CD4-positive, alpha-beta T cell treated with Interleukin-21 for 1 hour (primary cell): ENCODE data around the gene KIF13A.
"Not testable (repeated sequence)": the region's sequence is repeated elsewhere in the genome, so short reads cannot be mapped to it uniquely, and the experiment has no call there.

ENCODE experiments used
- DNase-seq: peaks from one replicate; pipeline ENCODE4 v3.0.0-alpha.2; 2020

KIF13A gene

GRCh38 chr6:17869010-17869752 lies 118.3 kb downstream of the KIF13A start:
- no peak for DNase-seq

GRCh38 chr6:17867880-17868279 lies 119.6 kb downstream of the KIF13A start:
- DNase-seq = no peak

- no peak for DNase-seq
These were observed 120.5 kb downstream of the KIF13A start for GRCh38 chr6:17866876-17867444.

- no peak for DNase-seq
These were observed 121.4 kb downstream of the KIF13A start for GRCh38 chr6:17865798-17866725.

- no peak for DNase-seq
These were observed 122.2 kb downstream of the KIF13A start for GRCh38 chr6:17865243-17865642.

- DNase-seq = no peak
These were observed 123.3 kb downstream of the KIF13A start for GRCh38 chr6:17863901-17864754.

GRCh38 chr6:17861361-17861760 lies 126.1 kb downstream of the KIF13A start:
- DNase-seq = no peak

- DNase-seq = no peak
These were observed 127.6 kb downstream of the KIF13A start for GRCh38 chr6:17859846-17860245.

GRCh38 chr6:17858584-17858983 lies 128.9 kb downstream of the KIF13A start:
- no peak for DNase-seq

GRCh38 chr6:17857188-17857587 lies 130.2 kb downstream of the KIF13A start:
- not testable (repeated sequence) for DNase-seq

- DNase-seq = no peak
These were observed 131.1 kb downstream of the KIF13A start for GRCh38 chr6:17856306-17856705.

- no peak for DNase-seq
These were observed 132.1 kb downstream of the KIF13A start for GRCh38 chr6:17855381-17855780.

- DNase-seq = no peak
These were observed 133.9 kb downstream of the KIF13A start for GRCh38 chr6:17853533-17853932.

GRCh38 chr6:17851720-17852161 lies 135.7 kb downstream of the KIF13A start:
- DNase-seq = no peak

GRCh38 chr6:17851001-17851719 lies 136.3 kb downstream of the KIF13A start:
- DNase-seq = no peak

GRCh38 chr6:17850281-17850680 lies 137.2 kb downstream of the KIF13A start:
- no peak for DNase-seq

GRCh38 chr6:17847203-17847760 lies 140.2 kb downstream of the KIF13A start:
- DNase-seq = no peak

- DNase-seq = no peak
These were observed 140.7 kb downstream of the KIF13A start for GRCh38 chr6:17846762-17847161.

- no peak for DNase-seq
These were observed 141.8 kb downstream of the KIF13A start for GRCh38 chr6:17845598-17845997.

GRCh38 chr6:17844967-17845366 lies 142.5 kb downstream of the KIF13A start:
- not testable (repeated sequence) for DNase-seq
